ENCODE measurements around the gene ARHGAP29. TPM values are rescaled to one million over a fixed set of nuclear protein-coding genes. Genes with fewer than 3 reads are reported as not detected.

ARHGAP29 gene
- total and polyA plus RNA-seq, 2 of the 8 experiments (the other 6 are each of a cell fraction or from before 2014, with no cell fraction given), result 0.57 to 3.2 TPM

DNA sequence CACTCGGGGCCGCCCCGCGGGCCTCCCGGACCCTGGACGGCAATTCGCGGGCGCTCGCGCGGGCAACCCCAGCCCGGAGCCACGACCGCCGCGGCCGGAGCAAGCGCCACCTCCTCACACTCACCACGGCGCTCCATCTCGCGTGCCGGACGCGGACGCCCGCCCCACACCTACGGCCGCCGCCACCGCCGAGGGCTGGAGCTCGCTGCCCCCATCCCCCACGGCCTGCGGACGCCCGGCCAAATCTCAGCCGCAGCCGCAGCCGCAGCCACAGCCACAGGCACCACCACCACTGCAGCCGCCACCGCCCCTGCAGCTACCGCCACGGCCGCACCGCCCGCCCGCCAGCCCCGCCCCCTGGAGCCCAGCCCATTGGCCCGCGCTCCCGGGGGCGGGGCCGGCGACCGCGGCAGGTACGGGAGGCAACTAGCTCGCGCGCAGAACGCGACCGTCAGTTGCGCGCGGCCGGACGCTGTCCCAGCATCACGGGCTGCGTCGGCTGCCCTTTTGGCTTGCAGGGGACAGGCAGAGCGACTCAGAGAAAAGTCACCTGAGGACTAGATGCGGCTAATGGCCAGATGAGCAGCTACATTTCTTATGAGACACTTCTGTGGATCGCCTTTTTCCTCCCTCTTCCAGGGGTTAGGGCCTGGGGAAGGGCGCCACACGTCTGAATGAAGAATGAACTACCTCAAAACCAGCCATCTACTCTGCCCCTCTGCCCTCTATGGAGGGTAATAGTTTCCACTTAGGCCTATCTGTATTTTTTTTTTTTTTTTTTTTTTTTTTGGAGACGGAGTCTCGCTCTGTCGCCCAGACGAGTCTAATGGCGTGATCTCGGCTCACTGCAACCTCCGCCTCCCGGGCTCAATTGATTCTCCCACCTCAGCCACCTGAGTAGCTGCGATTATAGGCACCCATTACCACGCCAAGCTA is at the start of gene ARHGAP29 (continued):
- TF ChIP-seq RFX5 (IDR thresholded peaks at IDR 0.05; ENCODE audit: borderline replicate concordance, low read depth, low read length) (no peak), CBX5 (IDR thresholded peaks at IDR 0.05; ENCODE audit: low read depth, low read length) (no peak), ASH2L (IDR thresholded peaks at IDR 0.05; ENCODE audit: low read length) (peak; percentile 43), BCL11A (IDR thresholded peaks at IDR 0.05; ENCODE audit: low read depth in 2 of 2, low read length in 2 of 2) (no peak), MAFK (IDR thresholded peaks at IDR 0.05; ENCODE audit: low read depth, low read length) (no peak), CTBP2 (IDR thresholded peaks at IDR 0.05; ENCODE audit: borderline replicate concordance, insufficient read depth, insufficient read length, low read length) (peak; percentile 44), RAD21 (IDR thresholded peaks at IDR 0.05 in 1 of 2, conservative IDR thresholded peaks at IDR 0.05 in 1 of 2; ENCODE audit: low read depth in 2 of 2, low read length in 2 of 2) (peak; percentile 20 to 22; a peak in 2 of 4 replicates), TAF7 (optimal IDR thresholded peaks at IDR 0.05; ENCODE audit: borderline replicate concordance, low read depth, low read length) (no peak), KDM5A (IDR thresholded peaks at IDR 0.05; ENCODE audit: low read length) (no peak), EP300 (IDR thresholded peaks at IDR 0.05; ENCODE audit: borderline replicate concordance in 1 of 2, low read depth in 2 of 2, low read length in 2 of 2) (no peak), POLR2AphosphoS5 (IDR thresholded peaks at IDR 0.05; ENCODE audit: low read depth, low read length) (peak; percentile 84), CREB1 (IDR thresholded peaks at IDR 0.05) (peak; percentile 91), HDAC2 (IDR thresholded peaks at IDR 0.05; ENCODE audit: borderline replicate concordance in 1 of 2, low read depth in 2 of 2, low read length in 2 of 2) (0 out of 4 replicates have a peak, but pooled peaks of 1 of the 2 experiments have one; percentile 65), EGR1 (IDR thresholded peaks at IDR 0.05; ENCODE audit: borderline replicate concordance, low read depth, low read length) (peak; percentile 95)
- TF ChIP-seq, protein P1, sequence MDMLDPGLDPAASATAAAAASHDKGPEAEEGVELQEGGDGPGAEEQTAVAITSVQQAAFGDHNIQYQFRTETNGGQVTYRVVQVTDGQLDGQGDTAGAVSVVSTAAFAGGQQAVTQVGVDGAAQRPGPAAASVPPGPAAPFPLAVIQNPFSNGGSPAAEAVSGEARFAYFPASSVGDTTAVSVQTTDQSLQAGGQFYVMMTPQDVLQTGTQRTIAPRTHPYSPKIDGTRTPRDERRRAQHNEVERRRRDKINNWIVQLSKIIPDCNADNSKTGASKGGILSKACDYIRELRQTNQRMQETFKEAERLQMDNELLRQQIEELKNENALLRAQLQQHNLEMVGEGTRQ (IDR thresholded peaks at IDR 0.05; ENCODE audit: low read length), result no peak
- TF ChIP-seq, protein P2, sequence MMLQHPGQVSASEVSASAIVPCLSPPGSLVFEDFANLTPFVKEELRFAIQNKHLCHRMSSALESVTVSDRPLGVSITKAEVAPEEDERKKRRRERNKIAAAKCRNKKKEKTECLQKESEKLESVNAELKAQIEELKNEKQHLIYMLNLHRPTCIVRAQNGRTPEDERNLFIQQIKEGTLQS (IDR thresholded peaks at IDR 0.05; ENCODE audit: insufficient read depth, low read depth, low read length), result no peak
